Effector CD4-positive, alpha-beta T cell (primary cell): ENCODE data around the gene TMEM150B. TPM values are rescaled to one million over a fixed set of nuclear protein-coding genes. Genes with fewer than 3 reads are reported as not detected.

Experiments used
- DNase-seq: peaks from one replicate; pipeline ENCODE4 v3.0.0-alpha.2; 2020
- total RNA-seq: gene quantifications from one replicate; lab custom pipeline; 2026; lab: John Stamatoyannopoulos, UW

TMEM150B gene, protein sequence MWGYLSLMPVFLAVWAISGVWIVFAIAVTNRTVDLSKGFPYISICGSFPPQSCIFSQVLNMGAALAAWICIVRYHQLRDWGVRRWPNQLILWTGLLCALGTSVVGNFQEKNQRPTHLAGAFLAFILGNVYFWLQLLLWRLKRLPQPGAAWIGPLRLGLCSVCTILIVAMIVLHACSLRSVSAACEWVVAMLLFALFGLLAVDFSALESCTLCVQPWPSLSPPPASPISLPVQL
- total RNA-seq: not detected

- no peak for DNase-seq
Observed at GRCh38 chr19:55325172-55325571, at the start of gene TMEM150B. Gene TMEM150B, minus strand, starts transcription at chr19:55325341. Its CDS starts 4,305 bp downstream, at chr19:55321036.

DNA sequence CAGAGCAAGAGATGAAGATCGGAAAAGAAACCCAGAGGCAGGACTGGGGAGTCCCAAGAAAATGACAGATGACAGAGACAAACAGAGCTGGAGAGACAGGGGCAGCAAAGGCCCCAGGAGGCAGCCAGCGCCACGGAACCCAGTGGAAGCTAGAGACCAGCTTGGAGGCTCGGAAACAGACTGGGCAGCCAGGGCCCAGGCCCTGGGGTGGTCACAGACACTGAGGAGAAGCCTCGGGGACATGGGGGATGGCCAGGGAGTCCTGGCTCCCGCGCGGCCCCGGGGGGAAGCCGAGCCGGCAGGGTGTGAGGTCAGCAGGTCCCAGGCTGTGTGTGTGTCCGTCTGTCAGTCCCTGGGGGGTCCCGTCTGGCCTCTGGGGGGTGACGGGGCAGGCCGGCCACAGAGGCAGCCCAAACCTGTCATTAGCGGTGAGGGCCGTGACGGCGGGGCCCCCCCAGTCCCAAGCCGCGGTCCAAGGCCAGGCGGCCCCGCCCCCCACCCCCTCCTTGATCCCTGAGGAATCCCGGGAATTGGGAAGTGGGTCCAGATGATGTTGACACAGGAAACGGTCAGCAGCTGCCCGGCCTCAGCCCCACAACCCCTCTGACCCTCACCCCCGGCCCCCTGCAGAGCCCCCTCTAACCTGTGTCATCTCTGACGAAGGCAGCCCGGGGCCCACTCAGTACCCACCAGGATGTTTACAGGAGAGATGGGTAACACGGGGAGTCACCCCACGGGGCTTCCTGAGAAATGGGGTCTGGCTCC is 49.0 kb upstream of the TMEM150B start:
- no peak for DNase-seq

DNA sequence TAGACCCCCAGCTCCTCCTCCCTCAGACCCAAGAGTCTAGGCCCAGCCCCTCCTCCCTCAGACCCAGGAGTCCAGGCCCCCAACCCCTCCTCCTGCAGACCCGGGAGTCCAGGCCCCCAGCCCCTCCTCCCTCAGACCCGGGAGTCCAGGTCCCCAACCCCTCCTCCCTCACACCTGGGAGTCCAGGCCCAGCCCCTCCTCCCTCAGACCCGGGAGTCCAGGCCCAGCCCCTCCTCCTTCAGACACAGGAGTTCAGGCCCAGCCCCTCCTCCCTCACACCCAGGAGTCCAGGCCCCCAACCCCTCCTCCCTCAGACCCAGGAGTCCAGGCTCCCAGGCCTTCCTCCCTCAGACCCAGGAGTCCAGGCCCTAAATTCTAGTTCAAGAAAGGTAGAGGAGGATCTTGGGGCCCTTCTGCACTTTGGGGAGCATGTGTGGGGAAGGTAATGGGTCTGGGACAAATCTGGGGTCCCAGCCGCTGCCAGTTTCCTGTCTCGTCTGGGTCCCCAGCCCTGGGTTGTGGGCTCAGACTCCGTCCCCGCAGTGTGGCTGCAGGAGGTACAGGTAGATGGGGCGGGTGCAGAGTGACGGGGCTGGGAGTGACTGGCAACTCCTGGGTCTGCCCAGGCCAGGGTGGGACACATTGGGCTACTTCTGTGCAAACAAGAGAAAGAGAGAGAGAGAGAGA is 48.3 kb upstream of the TMEM150B start:
- no peak for DNase-seq

DNA sequence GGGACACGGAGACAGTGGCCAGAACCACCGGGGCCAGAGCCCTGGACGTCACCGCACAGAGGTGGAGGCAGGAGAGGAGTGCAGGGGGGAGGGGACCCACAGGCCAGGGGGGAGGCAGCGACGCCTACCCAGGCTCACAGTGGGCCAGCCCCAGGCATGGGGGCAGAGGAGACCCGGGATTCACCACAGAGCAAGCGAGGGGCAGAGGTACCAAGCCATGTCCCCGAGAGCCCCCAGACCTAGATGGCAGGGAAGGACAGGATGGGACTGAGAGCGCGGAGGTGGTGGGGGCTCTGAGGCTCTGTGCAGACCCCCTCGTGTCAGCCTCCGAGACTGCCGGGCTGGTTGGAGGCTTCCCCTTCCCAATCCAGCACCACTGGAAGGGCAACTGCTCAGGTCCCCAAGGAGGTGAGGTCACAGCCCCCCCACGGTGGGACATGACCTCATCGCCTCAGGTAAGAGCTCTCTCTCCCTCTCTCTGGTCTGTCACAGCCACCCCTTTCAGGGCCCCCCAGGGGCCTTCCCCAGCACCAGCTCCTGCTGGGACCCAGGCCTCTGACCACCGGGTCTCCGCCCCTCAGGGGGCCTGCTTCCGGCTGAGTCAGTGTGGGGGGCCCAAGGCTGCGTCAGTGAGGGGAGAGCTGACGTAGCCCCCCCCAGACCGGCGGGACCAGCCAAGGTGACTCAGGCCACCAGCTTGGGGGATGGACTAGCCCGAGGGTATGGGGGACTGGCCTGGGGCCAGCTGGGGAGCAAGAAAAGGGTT is 47.4 kb upstream of the TMEM150B start:
- DNase-seq: no peak

DNA sequence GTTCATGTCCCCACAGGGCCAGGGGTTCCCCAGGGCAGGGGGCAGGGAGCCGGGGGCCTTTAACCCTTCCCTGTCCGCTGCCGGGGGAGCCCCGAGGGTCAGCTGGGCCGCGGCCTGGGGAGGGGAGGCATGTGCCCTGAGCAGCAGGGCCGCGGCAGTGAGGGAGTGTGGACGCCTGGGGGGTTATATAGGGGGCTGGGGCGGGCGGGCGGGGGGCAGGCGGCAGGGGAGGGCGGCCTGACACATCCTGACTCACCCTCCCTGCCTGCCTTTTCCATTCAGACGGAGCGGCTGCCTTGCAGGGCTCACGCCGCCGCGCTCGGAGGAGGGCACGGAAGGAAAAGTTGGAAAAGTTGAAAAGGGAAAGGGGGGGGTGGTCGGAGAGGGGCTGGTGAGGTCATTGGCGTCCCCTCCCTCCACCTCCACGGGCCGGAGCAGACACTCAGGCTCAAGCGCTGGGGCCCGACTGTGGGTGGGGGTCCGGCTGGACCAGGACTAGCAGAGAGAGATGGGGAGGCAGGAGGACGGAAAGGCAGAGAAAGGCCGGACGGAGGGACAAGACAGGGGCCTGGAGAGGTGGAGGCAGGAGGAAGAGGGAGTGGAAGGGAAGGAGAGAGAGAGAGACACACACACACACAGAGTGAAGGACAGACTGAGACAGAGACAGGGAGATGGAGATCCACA is 45.3 kb upstream of the TMEM150B start, which contains the start of gene IL11:
Gene IL11, minus strand, starts transcription at position 159 of the 684 bp plus-strand sequence. Its CDS starts 153 bp downstream, at position 6.
- DNase-seq: no peak

- no peak for DNase-seq
Observed at GRCh38 chr19:55369653-55370304, 44.6 kb upstream of the TMEM150B start.

DNA sequence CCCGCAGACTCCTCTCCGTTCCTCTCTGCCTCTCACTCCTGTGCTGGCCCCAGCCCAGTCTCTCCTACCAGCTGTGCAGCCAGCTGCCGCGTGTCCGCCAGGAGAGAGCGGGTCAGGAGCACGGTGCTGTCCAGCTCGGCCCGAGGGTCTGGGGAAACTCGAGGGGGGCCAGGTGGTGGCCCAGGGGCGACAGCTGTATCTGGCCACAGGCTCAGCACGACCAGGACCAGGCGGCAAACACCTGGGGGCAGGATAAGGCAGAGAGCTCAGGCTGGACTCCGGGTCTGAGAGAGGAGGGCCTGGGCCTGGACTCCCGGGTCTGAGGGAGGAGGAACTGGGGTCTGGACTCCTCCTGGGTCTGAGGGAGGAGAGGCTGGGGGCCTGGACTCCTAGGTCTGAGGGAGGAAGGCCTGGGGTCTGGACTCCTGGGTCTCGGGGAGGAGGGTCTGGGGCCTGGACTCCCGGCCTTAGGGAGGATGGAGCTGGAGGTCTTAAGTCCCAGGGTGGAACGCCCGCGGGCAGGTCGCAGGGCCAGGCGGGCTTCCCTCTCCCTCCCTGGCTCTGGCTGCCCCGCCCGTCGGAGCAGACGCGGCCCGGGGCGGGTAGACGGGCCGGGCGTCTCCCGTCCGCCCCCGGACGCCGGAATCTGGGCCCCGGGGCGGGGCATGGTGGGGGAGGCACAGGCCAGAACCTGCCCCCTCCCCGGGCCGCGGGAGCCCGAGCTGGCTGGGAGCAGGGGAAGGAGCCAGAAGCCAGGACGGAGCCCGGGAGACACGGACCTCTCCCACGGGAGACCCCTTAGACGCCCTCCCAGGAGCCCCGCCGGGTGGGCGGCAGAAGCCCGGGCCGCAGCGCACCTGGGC is 43.8 kb upstream of the TMEM150B start:
- no peak for DNase-seq

GRCh38 chr19:55368106-55368505 is 43.0 kb upstream of the TMEM150B start:
- no peak for DNase-seq

DNA sequence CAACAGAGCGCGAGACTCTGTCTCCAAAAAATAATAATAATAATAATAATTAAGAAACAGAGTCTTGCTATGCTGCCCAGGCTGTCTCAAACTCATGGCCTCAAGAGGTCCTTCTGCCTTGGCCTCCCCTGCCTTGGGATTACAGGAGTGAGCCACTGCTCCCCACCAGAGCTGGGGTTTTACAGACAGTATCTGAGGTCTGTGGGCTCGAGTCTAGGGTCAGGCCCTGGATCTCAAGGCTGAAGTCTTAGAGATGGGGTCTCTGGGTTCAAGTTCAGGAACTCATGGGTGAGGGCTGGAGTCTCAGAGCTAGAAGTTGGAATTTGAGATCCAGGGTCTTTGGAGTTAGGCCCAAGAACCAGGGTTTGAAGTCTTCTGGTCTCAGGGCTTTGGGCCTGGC is 41.6 kb upstream of the TMEM150B start:
- DNase-seq: no peak

GRCh38 chr19:55365964-55366363 is 40.8 kb upstream of the TMEM150B start:
- DNase-seq: no peak

- DNase-seq: no peak
Observed at GRCh38 chr19:55365245-55365644, 40.1 kb upstream of the TMEM150B start.

- no peak for DNase-seq
Observed at GRCh38 chr19:55362990-55363716, 38.0 kb upstream of the TMEM150B start, which contains the start of gene GARIN5B. Gene GARIN5B, minus strand, starts transcription at chr19:55363260. Its CDS starts 194 bp downstream, at chr19:55363066.

DNA sequence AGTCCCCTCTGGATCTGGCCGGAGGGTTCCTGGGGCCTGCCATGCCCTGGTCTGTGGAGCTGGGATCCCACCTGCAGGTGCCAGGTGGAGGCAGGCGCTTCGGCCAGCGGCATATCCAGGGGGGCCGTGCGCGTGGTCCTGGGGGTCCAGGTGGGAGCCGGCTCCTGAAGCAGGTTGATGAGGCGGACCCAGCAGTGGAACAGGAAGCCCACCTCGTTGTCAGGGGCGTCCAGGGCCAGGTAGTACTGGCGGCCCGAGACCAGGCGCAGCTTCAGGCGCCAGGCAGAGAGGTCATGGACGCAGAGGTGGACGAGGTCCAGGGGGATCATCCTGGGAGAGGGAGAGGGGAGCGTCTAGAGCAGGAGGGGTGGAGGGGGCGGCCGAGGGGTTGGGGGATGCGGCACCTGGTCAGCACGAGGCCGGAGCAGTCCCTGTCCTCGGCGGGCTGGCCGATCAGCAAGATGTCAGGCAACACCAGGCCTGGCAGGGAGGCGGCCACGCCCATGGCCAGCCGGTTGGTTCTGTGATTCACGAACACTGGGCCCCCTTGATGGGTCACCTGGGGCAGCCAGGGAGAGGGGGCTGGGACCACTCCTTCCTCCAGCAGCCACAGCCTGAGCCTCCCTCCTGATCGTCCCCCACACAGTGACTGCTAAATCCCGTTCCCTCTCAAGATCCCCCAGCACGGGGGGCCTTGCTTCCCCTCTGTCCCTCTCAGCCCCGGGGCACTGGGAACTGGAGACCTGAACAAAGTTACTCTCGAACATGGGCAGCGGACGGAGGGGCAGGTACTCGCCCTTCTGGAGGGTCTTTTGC is 37.2 kb upstream of the TMEM150B start:
- DNase-seq: no peak

- no peak for DNase-seq
Observed at GRCh38 chr19:55360902-55361301, 35.8 kb upstream of the TMEM150B start.

GRCh38 chr19:55358943-55359908 is 34.1 kb upstream of the TMEM150B start:
- DNase-seq: no peak

GRCh38 chr19:55358493-55358892 is 33.4 kb upstream of the TMEM150B start:
- no peak for DNase-seq

DNA sequence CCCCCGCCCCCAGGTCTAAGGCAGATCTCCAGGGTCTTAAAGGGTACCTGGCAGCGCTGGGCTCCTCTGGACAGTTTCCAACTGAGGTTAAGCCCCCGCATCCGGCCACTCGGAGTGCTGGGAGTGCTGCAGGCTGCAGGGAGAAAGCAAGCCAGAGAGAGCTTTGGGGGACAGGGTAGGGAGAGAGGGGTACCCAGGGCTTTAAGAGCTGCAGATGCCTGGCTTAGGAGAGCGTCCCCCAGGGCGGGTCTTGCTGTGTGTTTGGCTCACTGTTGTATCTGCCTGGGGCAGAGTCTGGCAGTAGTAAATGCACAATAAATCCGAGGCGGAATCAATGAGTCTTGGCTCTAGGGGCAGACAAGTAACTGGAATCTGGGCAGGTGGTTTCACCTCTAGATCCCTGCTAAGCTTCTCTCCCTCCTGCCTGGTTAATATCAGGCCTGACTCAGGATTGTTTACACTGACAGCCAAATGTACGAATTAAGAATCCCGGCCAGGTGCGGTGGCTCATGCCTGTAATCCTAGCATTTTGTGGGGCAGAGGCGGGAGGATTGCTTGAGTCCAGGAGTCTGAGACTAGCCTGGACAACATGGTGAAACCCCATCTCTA is 30.2 kb upstream of the TMEM150B start:
- DNase-seq: no peak
